Measurements from ENCODE around the gene DHX38.

GRCh38 chr16:72126429-72126765 lies 32.8 kb downstream of the DHX38 start:
- TF ChIP-seq EP300 (IDR thresholded peaks at IDR 0.05; ENCODE audit: low read depth) (no peak), POLR2A (IDR thresholded peaks at IDR 0.05) (no peak)
- TF ChIP-seq, protein P1, sequence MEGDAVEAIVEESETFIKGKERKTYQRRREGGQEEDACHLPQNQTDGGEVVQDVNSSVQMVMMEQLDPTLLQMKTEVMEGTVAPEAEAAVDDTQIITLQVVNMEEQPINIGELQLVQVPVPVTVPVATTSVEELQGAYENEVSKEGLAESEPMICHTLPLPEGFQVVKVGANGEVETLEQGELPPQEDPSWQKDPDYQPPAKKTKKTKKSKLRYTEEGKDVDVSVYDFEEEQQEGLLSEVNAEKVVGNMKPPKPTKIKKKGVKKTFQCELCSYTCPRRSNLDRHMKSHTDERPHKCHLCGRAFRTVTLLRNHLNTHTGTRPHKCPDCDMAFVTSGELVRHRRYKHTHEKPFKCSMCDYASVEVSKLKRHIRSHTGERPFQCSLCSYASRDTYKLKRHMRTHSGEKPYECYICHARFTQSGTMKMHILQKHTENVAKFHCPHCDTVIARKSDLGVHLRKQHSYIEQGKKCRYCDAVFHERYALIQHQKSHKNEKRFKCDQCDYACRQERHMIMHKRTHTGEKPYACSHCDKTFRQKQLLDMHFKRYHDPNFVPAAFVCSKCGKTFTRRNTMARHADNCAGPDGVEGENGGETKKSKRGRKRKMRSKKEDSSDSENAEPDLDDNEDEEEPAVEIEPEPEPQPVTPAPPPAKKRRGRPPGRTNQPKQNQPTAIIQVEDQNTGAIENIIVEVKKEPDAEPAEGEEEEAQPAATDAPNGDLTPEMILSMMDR (IDR thresholded peaks at IDR 0.05): no peak

Data from transverse colon (tissue), 3 donors.